Measurements from ENCODE around the gene MYL5.

Gene MYL5

GRCh38 chr4:710916-711315 lies 36.6 kb downstream of the MYL5 start:
- peaks cover 0 to 27% (median 24%) of the 10 kb centered on the region in 4 donors for H3K4me1 ChIP-seq
- no peak for TF ChIP-seq CTCF (IDR thresholded peaks at IDR 0.05)
- intact Hi-C loops (cut with DNase I; ENCODE audit: low total_unique reads) = no loop called here
- no peak for DNase-seq
- H3K27me3 ChIP-seq = no peaks in the 10 kb centered on the region
- no peak overlapping the region for H3K27ac ChIP-seq
- no peak overlapping the region for H3K4me3 ChIP-seq
- H3K36me3 ChIP-seq = peaks cover 0 to 8% (median 0%) of the 10 kb centered on the region in 3 donors
- no peaks in the 10 kb centered on the region for H3K9me3 ChIP-seq

- intact Hi-C loops (cut with DNase I; ENCODE audit: low total_unique reads) = no loop called here
- peaks cover 0 to 8% (median 0%) of the 10 kb centered on the region in 3 donors for H3K36me3 ChIP-seq
- no peak overlapping the region for H3K27ac ChIP-seq
- TF ChIP-seq CTCF (IDR thresholded peaks at IDR 0.05) = no peak
- H3K27me3 ChIP-seq = no peaks in the 10 kb centered on the region
- H3K4me3 ChIP-seq = no peak overlapping the region
- no peak for DNase-seq
- H3K4me1 ChIP-seq = peaks cover 0 to 18% (median 16%) of the 10 kb centered on the region in 4 donors
- no peaks in the 10 kb centered on the region for H3K9me3 ChIP-seq
Measured at GRCh38 chr4:712093-712492, 37.8 kb downstream of the MYL5 start.

GRCh38 chr4:712916-713632 lies 38.7 kb downstream of the MYL5 start:
- peaks cover 0 to 12% (median 7%) of the 10 kb centered on the region in 4 donors for H3K4me1 ChIP-seq
- no peak overlapping the region for H3K4me3 ChIP-seq
- H3K9me3 ChIP-seq = no peaks in the 10 kb centered on the region
- no peak for TF ChIP-seq CTCF (IDR thresholded peaks at IDR 0.05)
- DNase-seq = no peak
- no peak overlapping the region for H3K27ac ChIP-seq
- intact Hi-C loops (cut with DNase I; ENCODE audit: low total_unique reads) = no loop called here
- no peaks in the 10 kb centered on the region for H3K27me3 ChIP-seq
- peaks cover 0 to 8% (median 0%) of the 10 kb centered on the region in 3 donors for H3K36me3 ChIP-seq

- H3K27me3 ChIP-seq = no peaks in the 10 kb centered on the region
- no peaks in the 10 kb centered on the region for H3K9me3 ChIP-seq
- no peak for TF ChIP-seq CTCF (IDR thresholded peaks at IDR 0.05)
- no peak for DNase-seq
- H3K27ac ChIP-seq = no peak overlapping the region
- H3K4me3 ChIP-seq = no peak overlapping the region
- H3K4me1 ChIP-seq = peaks cover 0 to 4% (median 0%) of the 10 kb centered on the region in 4 donors
- intact Hi-C loops (cut with DNase I; ENCODE audit: low total_unique reads) = no loop called here
- H3K36me3 ChIP-seq = peaks cover 0 to 8% (median 0%) of the 10 kb centered on the region in 3 donors
Measured at GRCh38 chr4:714087-714486, 39.7 kb downstream of the MYL5 start.

GRCh38 chr4:717601-718320 lies 43.4 kb downstream of the MYL5 start:
- no peak overlapping the region for H3K4me3 ChIP-seq
- intact Hi-C loops (cut with DNase I; ENCODE audit: low total_unique reads) = no loop called here
- H3K27me3 ChIP-seq = no peaks in the 10 kb centered on the region
- H3K9me3 ChIP-seq = no peaks in the 10 kb centered on the region
- H3K4me1 ChIP-seq = peaks cover 0 to 13% (median 0%) of the 10 kb centered on the region in 4 donors
- no peak overlapping the region for H3K27ac ChIP-seq
- no peak for TF ChIP-seq CTCF (IDR thresholded peaks at IDR 0.05)
- DNase-seq = no peak
- H3K36me3 ChIP-seq = peaks cover 0 to 13% (median 2%) of the 10 kb centered on the region in 3 donors
